Stimulated activated naive CD8-positive, alpha-beta T cell treated with anti-CD3 and anti-CD28 coated beads, Interleukin-15, Interleukin-2, amounts not matched to agents 100 U/mL and 50 U/mL, for 24 hours (primary cell): Measurements from ENCODE around the gene FPGS.
"Not testable (repeated sequence)": the region's sequence is repeated elsewhere in the genome, so short reads cannot be mapped to it uniquely, and the experiment has no call there.

ENCODE experiments used
- ATAC-seq: fragments of 150-1000 bp; cut with Tn5 transposase; one replicate; pipeline ENCODE4 v1.10.0; 2021
- DNase-seq: peaks from one replicate; pipeline ENCODE4 v3.0.0; 2021

The FPGS gene

GRCh38 chr9:127770905-127771569, 31.6 kb upstream of the FPGS start:
- ATAC-seq (peak; percentile 94), DNase-seq (peak; percentile 97)

GRCh38 chr9:127771570-127772189, 31.0 kb upstream of the FPGS start:
- DNase-seq: no peak

GRCh38 chr9:127772603-127773002, 30.1 kb upstream of the FPGS start:
- ATAC-seq: no peak
- DNase-seq: no peak

More at GRCh38 chr9:127771570-127772189, 31.0 kb upstream of the FPGS start:
- no peak for ATAC-seq

- DNase-seq: no peak
These were observed 29.4 kb upstream of the FPGS start for GRCh38 chr9:127773272-127773671.

GRCh38 chr9:127773981-127774380, 28.7 kb upstream of the FPGS start:
- ATAC-seq: no peak

More at GRCh38 chr9:127773272-127773671, 29.4 kb upstream of the FPGS start:
- ATAC-seq: no peak

GRCh38 chr9:127776195-127776923, 26.3 kb upstream of the FPGS start:
- peak; percentile 28 for ATAC-seq
- DNase-seq: peak; percentile 79

More at GRCh38 chr9:127773981-127774380, 28.7 kb upstream of the FPGS start:
- DNase-seq: no peak

- no peak for ATAC-seq
These were observed 25.8 kb upstream of the FPGS start for GRCh38 chr9:127776924-127777289.

GRCh38 chr9:127777368-127777980, 25.2 kb upstream of the FPGS start:
- ATAC-seq (no peak), DNase-seq (no peak)

More at GRCh38 chr9:127776924-127777289, 25.8 kb upstream of the FPGS start:
- DNase-seq: peak; percentile 54

GRCh38 chr9:127778280-127779135, 24.2 kb upstream of the FPGS start, which contains the start of gene SH2D3C:
SH2D3C (minus strand) TSS chr9:127778666; CDS start chr9:127778627, 39 bp downstream.
- peak; percentile 73 for DNase-seq

GRCh38 chr9:127779136-127779981, 23.3 kb upstream of the FPGS start:
- DNase-seq: peak; percentile 75
- ATAC-seq: peak; percentile 79

More at GRCh38 chr9:127778280-127779135, 24.2 kb upstream of the FPGS start, which contains the start of gene SH2D3C:
- peak; percentile 20 for ATAC-seq

GRCh38 chr9:127780126-127780885, 22.4 kb upstream of the FPGS start:
- ATAC-seq: no peak
- DNase-seq: no peak

GRCh38 chr9:127780909-127781308, 21.8 kb upstream of the FPGS start:
- DNase-seq, ATAC-seq: not testable (repeated sequence)

- DNase-seq (no peak), ATAC-seq (no peak)
These were observed 20.9 kb upstream of the FPGS start for GRCh38 chr9:127781806-127782205.

GRCh38 chr9:127783111-127784008, 19.3 kb upstream of the FPGS start:
- ATAC-seq (peak; percentile 28), DNase-seq (peak; percentile 83)

GRCh38 chr9:127785023-127785932, 17.4 kb upstream of the FPGS start:
- ATAC-seq (peak; percentile 28), DNase-seq (peak; percentile 92)

GRCh38 chr9:127785933-127786772, 16.5 kb upstream of the FPGS start, which contains the start of gene CDK9:
CDK9 (plus strand) TSS chr9:127786034; CDS start chr9:127786149, 115 bp downstream.
- peak; percentile 95 for DNase-seq
- peak; percentile 71 for ATAC-seq

- ATAC-seq: no peak
- DNase-seq: no peak
These were observed 15.9 kb upstream of the FPGS start for GRCh38 chr9:127786773-127787104.
